ENCODE data around the gene TNNT1.

- TF ChIP-seq EZH2phosphoT487 (IDR thresholded peaks at IDR 0.05; ENCODE audit: low read length) (no peak), EZH2 (optimal IDR thresholded peaks at IDR 0.05; ENCODE audit: low read depth, low read length) (no peak)
Measured at GRCh38 chr19:55137915-55138314, 11.1 kb downstream of the TNNT1 start.
